ENCODE data around the gene ANKMY1. TPM values are rescaled to one million over a fixed set of nuclear protein-coding genes. Genes with fewer than 3 reads are reported as not detected.

Gene ANKMY1
- total RNA-seq, 2 donors from 2014 or later, result 12.3 to 18.1 TPM

- H3K9ac ChIP-seq (ENCODE audit: low read depth in 2 of 2, low read length in 2 of 2), result no peak overlapping the region
- H3K4me1 ChIP-seq, result no peaks in the 10 kb centered on the region
- no peak overlapping the region for H3K4me3 ChIP-seq
- no peak for DNase-seq
- TF ChIP-seq, protein P1, sequence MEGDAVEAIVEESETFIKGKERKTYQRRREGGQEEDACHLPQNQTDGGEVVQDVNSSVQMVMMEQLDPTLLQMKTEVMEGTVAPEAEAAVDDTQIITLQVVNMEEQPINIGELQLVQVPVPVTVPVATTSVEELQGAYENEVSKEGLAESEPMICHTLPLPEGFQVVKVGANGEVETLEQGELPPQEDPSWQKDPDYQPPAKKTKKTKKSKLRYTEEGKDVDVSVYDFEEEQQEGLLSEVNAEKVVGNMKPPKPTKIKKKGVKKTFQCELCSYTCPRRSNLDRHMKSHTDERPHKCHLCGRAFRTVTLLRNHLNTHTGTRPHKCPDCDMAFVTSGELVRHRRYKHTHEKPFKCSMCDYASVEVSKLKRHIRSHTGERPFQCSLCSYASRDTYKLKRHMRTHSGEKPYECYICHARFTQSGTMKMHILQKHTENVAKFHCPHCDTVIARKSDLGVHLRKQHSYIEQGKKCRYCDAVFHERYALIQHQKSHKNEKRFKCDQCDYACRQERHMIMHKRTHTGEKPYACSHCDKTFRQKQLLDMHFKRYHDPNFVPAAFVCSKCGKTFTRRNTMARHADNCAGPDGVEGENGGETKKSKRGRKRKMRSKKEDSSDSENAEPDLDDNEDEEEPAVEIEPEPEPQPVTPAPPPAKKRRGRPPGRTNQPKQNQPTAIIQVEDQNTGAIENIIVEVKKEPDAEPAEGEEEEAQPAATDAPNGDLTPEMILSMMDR (IDR thresholded peaks at IDR 0.05), result no peak
- H3K27me3 ChIP-seq, result peaks cover 9% of the 10 kb centered on the region
- intact Hi-C loops (cut with DNase I), result no loop called here
- H3K27ac ChIP-seq, result no peak overlapping the region
- no peaks in the 10 kb centered on the region for H3K36me3 ChIP-seq
- no peaks in the 10 kb centered on the region for H3K9me3 ChIP-seq
These were observed 117.5 kb downstream of the ANKMY1 start for GRCh38 chr2:240440251-240440650.

DNA sequence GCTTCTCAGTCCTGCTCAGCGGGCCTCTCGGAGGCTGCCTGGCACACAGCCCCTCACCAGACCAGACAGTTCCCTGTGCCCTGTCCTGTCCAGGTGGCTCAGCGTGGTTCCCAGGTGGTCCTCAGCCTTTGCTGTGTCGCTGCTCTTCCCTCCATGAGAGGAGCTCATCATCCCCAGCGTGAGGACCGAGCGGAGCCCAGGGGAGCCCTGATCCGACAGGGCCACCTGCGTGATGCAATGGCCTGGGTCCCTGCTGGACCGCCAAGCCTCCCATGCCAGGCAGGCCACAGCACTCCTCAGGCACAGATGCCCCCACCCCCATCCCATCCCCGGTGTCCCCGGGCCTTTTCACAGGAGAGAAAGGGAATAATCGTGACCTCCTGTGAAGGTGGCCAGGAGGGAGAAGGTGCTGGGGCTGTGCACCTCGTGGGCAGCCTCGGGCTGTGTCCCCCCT lies 118.1 kb downstream of the ANKMY1 start:
- H3K27me3 ChIP-seq, result peaks cover 9% of the 10 kb centered on the region
- H3K9me3 ChIP-seq, result no peaks in the 10 kb centered on the region
- H3K4me1 ChIP-seq, result no peaks in the 10 kb centered on the region
- DNase-seq, result no peak
- H3K27ac ChIP-seq, result no peak overlapping the region
- intact Hi-C loops (cut with DNase I), result loop anchor here (2.0 to 5.0 kb wide), 2 partner anchors 207 to 287 kb away; no protein-coding TSS in a partner anchor
- TF ChIP-seq, protein P1 (IDR thresholded peaks at IDR 0.05), result no peak
- H3K4me3 ChIP-seq, result no peak overlapping the region
- no peaks in the 10 kb centered on the region for H3K36me3 ChIP-seq
- no peak overlapping the region for H3K9ac ChIP-seq (ENCODE audit: low read depth in 2 of 2, low read length in 2 of 2)

DNA sequence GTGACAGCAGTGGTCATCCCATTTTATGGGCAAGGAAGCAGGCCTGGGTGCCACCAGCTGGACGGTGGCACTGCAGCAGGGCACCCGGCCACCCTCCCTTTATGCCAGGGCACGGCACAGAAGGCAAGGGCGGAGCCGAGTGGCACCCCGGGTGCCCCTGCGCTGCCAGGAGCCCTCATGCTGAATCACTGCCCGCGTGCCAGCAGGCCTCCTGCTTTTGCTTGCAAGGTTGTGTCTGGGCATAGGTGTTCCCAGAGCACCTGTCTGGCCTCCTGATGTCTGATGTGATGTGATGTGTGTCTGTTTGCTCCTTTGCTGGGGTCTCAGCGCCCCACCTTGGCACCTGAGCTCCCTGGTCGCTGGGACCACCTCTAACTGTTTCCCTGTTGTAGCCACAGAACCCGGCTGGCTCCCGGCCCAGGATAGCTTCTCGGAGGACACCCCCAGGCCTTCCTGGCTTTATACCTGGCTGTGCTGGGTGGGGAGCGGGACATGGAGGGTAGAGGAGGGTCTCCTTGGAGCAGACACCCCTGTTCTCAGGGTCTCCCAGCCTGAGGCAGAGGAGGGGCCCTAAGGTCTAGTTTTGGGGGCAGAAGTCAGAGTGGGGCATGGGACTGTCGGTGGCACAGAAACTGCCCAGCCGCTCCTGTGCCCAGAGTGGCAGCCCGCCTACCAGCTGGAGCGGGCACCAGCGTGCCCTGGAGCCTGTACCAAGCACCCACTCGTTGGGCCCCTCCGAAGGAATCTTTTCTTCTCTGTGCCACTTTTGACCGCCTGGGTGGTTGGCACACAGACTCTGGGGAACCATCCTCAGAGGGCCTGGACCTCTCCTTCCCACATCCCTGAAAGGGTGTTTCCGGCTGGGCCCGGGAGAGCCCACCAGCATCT lies 118.7 kb downstream of the ANKMY1 start:
- intact Hi-C loops (cut with DNase I), result loop anchor here (2.0 to 5.0 kb wide), 2 partner anchors 206 to 287 kb away; no protein-coding TSS in a partner anchor
- H3K4me1 ChIP-seq, result no peaks in the 10 kb centered on the region
- no peak overlapping the region for H3K9ac ChIP-seq (ENCODE audit: low read depth in 2 of 2, low read length in 2 of 2)

DNA sequence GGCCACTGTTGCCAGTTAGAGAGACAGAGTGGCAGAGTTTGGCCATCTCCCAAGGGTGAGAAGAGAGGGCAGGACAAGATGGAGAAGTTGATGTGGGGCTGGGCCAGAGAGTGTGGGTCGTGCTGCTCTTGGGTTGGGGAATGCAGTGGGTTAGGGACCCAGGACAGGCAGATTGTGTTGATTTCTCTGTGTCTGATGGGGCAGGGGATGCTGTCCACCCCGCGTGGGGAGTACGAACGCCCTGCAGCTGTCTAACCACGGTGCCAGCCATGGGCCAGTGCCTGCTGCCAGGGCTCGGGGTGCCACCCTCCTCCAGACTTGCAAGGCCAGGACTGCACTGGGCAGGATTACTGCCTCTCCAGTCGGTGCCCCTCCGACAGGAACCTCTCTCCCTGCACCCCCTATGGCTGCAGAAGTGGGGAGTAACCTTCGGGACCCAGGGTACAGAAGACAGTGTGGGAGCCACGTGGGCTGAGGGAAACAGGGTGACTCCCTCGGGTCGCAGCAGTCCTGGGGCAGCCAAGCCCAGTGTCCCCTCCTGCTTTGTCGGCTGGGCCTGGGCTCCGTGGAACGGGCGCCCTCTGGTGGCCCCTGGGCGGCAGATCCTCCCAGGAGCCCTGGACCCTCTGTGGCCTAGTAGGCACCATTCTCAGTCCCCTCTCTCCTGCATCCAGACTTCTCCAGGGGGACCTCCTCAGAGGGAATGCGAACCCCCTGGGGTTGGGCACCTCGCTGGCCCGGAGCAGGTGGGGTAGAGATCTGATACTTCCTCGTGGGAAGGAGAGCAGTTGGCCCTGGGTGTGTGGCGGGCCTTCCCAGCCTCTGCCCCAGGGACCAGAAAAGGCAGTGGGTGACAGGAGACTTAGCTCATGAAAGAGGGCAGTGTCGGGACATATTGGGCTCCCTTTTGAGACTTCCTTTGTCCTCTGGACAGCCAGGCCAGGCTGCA lies 119.7 kb downstream of the ANKMY1 start:
- peak; percentile 60 for DNase-seq
- TF ChIP-seq, protein P1 (IDR thresholded peaks at IDR 0.05), result peak; percentile 91
- Histone ChIP-seq H3K27ac (no peak overlapping the region), H3K36me3 (no peaks in the 10 kb centered on the region), H3K4me3 (no peak overlapping the region), H3K9ac (ENCODE audit: low read depth in 2 of 2, low read length in 2 of 2) (peak overlapping the region in 1 of 2 donors; percentile 56), H3K4me1 (no peaks in the 10 kb centered on the region), H3K27me3 (peaks cover 9% of the 10 kb centered on the region), H3K9me3 (no peaks in the 10 kb centered on the region)
- intact Hi-C loops (cut with DNase I), result loop anchor here (2.0 to 5.0 kb wide), 2 partner anchors 205 to 286 kb away; no protein-coding TSS in a partner anchor

More for the DNA sequence above, 118.7 kb downstream of the ANKMY1 start:
- H3K4me3 ChIP-seq, result no peak overlapping the region
- peaks cover 9% of the 10 kb centered on the region for H3K27me3 ChIP-seq
- DNase-seq, result no peak
- H3K9me3 ChIP-seq, result no peaks in the 10 kb centered on the region
- no peaks in the 10 kb centered on the region for H3K36me3 ChIP-seq
- TF ChIP-seq, protein P1 (IDR thresholded peaks at IDR 0.05), result no peak
- no peak overlapping the region for H3K27ac ChIP-seq

GRCh38 chr2:240437551-240437860 lies 120.3 kb downstream of the ANKMY1 start:
- no peak overlapping the region for H3K9ac ChIP-seq (ENCODE audit: low read depth in 2 of 2, low read length in 2 of 2)
- H3K4me1 ChIP-seq, result no peaks in the 10 kb centered on the region
- DNase-seq, result no peak
- H3K27ac ChIP-seq, result no peak overlapping the region
- no peaks in the 10 kb centered on the region for H3K9me3 ChIP-seq
- intact Hi-C loops (cut with DNase I), result loop anchor here (5.0 kb wide), 1 partner anchor 285 kb away; no protein-coding TSS in a partner anchor
- TF ChIP-seq, protein P1 (IDR thresholded peaks at IDR 0.05), result no peak
- H3K27me3 ChIP-seq, result peaks cover 9% of the 10 kb centered on the region
- H3K4me3 ChIP-seq, result no peak overlapping the region
- H3K36me3 ChIP-seq, result no peaks in the 10 kb centered on the region

All from colonic mucosa (tissue), 4 donors.